CD4-positive, alpha-beta T cell treated with Interleukin-10 for 1 hour (primary cell): ENCODE measurements around the gene ETNK2.

ENCODE experiments used
- DNase-seq: peaks from one replicate; pipeline ENCODE4 v3.0.0-alpha.2; 2020

Gene ETNK2

GRCh38 chr1:204176049-204176448, 24.2 kb upstream of the ETNK2 start:
- DNase-seq, result no peak

DNA sequence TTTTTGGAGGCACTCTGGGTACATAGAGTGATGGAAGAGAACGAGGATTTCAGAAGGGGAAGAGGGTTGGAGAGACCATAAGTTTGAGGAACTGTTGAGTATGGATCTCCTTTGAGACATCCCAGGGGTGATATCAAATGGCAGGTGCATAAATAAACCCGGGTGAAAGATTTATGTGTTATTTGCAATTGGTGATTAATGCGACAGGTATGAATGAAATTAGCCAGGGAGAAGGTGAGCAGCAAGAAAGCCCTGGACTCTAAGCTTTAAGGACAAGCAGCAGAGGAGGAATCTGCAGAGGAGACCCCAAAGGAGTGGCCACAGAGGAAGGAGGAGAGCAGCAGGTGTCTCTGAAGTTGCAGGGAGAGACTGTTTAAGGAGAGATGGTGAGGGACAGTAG, 23.1 kb upstream of the ETNK2 start:
- no peak for DNase-seq

DNA sequence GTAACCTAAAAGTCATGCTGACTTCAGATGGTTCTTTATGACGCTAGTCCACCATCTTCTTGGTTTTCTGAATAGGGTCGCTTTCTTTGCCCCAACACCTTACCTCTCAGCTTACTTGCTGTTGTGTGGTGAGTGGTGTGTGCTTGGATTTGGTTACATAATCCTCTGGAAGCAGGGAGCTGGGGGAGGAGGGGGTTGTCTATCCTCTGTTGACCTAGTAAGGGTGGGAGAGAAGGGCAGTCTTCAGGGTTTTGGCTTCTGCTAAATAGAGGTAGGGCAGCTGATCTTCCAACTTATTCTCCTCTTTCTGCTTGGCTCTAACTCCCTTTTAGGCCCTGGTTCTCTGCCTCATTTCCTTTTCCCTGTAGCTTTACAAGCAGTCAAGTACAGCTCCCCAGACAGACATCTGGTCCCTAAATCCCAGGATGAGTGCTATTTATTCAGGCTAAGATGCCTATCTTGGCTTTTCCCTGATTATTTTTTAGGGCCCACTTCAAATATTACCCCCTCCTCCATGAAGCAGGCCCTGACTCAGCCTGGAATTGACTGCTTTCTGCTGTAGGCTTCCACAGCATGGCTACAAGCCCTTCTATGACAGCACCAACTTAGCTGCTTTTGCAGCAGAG, 20.7 kb upstream of the ETNK2 start:
- DNase-seq, result no peak

DNA sequence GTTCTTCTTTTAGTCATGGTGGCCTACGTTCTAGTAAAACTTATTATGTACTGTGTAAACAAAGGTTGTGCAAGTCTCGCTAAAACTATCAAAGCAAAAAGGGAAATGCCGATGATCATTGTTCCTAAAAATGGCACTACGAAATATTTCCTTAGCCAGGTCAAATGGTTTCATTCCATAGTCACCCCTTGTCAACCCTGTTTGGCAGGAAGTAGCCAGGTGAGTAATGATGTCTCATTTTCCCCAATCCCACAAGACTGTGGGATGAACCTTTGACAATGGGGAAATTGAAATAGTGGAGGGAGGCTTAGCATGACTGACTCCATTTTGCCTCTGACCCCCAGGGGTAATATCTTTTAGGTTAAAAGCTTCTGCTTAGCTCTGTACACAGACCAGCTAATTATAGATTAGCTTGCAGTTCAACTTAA, 19.9 kb upstream of the ETNK2 start:
- DNase-seq, result no peak

DNA sequence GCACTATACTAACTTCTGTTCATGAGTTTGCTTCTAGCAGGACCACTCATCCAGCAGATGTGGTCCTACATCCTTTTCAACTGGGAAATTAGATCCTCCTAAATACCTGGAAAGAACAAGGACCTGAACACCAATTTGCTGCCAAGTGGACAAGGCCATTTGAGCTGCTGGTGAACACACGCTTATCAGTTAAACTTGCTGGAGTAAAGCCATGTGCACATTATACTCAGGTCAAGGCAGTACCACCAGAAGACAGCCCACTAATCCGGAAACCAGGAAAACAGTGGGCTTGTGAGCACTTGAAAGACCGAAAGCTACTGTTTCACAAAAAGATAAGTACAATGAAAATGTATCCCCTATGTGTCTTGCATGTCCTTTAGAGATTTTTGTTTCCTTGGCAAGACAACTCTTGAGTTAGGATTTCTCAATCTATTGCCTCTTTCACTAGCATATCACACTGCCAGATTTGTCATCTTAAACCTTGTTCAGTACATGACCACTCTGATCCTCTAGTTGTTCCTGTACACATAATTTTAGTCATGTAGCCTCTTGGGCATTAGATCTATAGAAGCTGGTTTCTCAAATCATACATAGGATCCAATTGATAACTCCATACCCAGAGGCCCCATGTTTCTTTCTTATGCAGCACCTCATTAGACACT, 18.8 kb upstream of the ETNK2 start:
- DNase-seq, result no peak

DNA sequence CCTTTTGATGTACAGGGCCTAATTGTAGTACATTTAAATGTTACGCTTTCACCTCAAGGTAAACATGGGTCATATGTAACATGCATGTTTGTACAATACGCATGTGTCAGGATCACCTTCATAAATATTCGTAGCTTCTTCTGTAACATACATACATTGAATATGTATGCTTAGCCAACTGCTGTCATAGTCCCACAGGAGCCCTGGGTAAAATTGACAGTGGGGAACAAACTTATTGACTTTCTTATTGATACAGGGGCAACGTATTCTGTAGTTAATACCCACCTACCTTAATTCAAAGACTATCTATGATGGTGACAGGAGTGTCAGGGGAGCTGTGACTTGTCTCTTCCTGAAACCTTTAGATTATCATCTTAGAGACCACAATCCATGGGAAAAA, 18.0 kb upstream of the ETNK2 start:
- DNase-seq, result no peak

DNA sequence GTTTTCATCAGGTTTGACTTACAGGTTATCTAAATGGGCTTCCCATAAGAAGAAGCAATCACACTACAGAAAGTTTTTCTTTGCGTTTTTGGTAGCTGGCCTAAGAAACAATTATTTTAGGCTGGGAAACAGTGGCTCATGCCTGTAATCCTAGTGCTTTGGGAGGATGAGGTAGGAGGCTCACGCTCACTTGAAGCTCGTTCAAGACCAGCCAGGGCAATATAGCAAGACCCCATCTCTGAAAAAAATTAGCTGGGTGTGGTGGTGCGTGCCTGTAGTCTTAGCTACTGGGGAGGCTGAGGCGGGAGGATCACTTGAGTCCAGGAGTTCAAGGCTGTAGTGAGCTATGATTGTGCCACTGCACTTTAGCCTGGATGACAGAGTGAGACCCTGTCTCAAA, 15.9 kb upstream of the ETNK2 start:
- no peak for DNase-seq

DNA sequence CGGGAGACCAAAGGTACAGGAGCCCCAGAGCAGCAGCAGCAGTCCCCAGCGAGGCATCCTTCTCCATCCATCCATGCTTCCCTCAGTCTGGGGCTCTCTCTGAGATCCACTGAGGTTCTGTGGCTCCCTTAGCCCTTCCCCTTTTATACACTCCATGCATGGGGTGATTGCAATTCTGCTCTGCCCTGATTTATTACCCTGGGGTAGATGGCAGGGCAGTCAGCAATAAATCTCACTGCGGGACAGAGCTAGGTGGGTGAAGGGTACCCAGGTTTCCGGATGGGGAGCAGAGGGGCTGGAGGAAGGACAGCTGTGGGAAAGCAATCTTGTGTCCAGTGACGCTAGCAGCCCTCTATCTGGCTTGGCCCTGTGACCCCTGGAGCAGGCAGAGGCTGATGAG, 14.4 kb upstream of the ETNK2 start, which contains the start of gene REN:
TSS of gene REN (minus strand) at position 119 of the 400 bp plus-strand sequence. CDS start at position 75, 44 bp downstream.
- no peak for DNase-seq

GRCh38 chr1:204162494-204163074, 10.7 kb upstream of the ETNK2 start:
- DNase-seq, result peak; percentile 78

DNA sequence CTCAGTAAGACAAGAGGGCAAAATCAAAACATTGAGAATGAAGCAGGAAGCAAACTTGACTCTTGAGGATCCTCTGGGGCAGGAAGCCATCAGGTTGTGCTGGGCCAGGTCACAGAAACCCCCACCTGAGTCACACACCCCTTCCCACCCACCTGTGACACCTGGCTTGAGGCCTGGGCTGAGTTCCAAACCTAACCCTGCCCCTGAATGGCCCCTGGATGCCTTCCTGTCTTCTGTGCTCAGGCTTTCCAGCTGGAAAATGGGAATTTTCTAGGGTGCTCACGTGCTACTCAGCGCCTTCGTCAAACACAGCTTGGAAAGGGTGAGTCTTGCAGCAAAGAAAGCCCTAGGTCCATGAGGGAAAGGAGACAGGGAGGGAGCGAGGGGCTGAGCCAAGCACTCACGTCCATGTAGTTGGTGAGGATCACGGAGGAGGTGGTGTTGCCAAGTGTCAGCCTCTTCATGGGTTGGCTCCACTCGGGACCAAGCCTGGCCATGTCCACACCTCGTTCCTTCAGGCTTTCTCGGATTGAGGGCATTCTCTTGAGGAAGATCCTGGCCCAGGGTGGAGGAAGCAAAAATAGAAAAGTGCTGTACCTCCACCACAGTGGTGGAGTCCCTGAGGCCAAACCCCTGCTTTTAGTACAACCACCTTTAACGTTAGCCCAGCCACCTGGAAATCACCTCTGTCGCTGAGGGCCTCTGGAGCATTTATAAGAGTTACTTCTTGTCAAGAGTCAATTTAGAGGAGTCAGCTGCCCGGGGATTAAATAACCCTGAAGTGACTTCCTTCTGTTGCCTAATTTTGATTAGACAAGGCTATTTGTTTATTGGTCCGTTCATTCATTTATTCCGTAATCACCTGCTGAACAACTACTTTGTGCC, 10.0 kb upstream of the ETNK2 start:
- DNase-seq, result no peak

DNA sequence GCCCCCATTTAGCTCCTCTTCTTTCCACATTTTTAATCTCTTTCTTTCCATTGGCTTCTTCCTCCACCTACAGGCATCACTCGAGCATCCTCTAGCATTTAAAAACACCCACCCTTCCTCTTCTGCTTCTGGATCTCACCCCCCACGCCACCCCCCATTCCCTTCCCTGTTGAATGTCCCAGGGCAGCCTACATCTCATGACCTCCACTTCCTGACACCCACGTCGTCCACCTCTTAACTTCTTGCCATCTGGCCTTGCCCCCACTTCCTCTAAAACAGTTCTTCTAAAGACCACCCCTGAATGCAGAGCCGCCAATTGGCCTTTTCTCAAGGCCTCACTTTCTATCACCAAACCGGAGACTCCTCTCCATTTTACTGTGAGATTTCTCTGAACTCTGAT, 6.1 kb upstream of the ETNK2 start:
- no peak for DNase-seq

GRCh38 chr1:204155881-204156280, 4.0 kb upstream of the ETNK2 start:
- no peak for DNase-seq

GRCh38 chr1:204154568-204155255, 2.9 kb upstream of the ETNK2 start:
- DNase-seq, result no peak

DNA sequence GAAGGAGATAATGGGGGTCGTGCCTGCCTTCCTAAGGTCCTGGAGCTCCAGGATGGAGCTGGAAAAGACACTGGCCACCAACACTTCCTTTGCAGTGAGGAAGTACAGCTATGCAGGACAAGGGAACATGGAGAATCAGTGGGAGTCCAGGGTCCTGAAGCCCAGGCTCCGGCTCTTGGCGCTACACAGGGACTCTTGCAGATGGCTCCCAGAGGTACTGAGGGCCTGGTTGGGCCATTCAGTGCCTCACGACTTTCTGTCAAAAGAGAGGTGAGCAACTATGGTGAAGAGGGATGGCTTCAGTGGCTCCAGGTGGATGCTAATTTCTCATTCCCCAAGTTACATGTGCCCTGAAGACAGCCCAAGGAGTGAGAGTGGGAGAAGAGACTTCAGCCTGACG, 1.8 kb upstream of the ETNK2 start:
- no peak for DNase-seq

GRCh38 chr1:204152310-204153044, 633 bp upstream of the ETNK2 start:
- DNase-seq, result no peak

DNA sequence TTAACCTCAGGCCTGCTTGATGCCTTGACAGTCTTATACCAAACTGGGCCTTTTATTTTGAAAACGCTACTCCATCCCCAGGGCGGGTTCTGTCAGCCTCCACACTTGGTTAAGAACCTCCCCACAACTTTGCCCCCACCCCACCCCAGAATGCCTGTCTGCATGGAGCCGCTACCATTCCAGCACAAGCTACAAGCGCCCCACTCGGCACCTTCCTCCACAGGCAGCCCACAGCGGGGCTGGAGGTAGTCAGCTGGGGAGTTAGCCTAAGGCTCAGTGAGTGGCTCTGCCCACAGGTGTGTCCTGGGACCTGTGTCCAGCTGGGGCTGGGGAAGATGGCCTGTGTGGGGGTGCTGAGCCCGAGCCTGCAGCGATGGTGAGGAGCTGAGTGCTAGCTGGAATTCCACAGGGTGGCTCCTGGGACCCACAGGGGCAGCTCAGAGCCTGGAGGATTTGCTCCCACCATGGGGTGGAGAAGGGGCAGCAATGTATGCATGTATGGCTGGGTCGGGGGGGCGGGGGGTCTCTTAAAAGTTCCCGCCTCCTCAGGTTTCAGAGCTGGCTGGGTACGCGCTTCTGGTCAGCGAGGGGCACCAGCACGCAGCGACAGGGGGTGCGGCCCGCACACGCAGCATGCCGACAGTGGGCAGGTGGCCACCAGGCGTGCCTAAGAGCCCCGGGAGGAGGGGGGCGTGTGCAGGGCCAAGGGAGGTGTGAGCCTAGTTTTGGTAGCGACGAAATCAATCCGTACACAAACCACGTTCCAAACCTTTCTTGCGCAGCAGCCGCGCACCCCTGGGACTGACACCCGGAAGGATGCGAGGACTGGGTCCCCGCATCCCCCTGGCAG, 917 bp downstream of the ETNK2 start:
- DNase-seq, result no peak

GRCh38 chr1:204149635-204150565, 1.9 kb downstream of the ETNK2 start:
- DNase-seq, result no peak

DNA sequence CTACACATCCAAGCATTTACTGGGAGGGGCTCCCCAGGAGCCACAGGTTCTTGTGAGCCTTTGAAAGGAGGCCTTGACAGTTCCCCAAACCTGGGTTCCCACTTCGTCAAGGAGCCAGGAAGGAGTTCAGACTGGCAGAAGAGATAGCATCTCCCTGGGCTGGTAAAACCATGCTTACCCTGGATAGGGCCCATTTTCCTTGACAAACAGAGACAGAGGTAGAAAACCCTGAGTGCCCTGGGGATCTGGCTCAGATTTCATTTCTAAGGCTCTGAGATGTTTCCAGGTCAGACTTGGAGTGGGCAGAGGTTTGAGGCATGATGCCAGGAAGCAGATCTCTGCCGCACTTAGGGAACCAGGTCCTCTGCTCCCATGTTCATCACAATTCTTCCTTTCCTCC, 2.7 kb downstream of the ETNK2 start:
- no peak for DNase-seq

- no peak for DNase-seq
These were observed 4.1 kb downstream of the ETNK2 start for GRCh38 chr1:204147406-204148383.
